HUES6 (cell line): ENCODE data around the gene WDR87.

Source experiments
- H3K27ac ChIP-seq: 2 replicates; pipeline ENCODE4 v1.7.0; 2013; ENCODE audit warnings: low read depth, mild to moderate bottlenecking, low read length, inconsistent platforms
- H3K27me3 ChIP-seq: 2 replicates; pipeline ENCODE4 v1.6.1; 2013; ENCODE audit warnings: low read length; ENCODE audit not compliant: control insufficient read depth, insufficient read depth
- H3K36me3 ChIP-seq: 2 replicates; pipeline ENCODE4 v1.6.1; 2013; ENCODE audit warnings: low read length; ENCODE audit not compliant: control insufficient read depth, insufficient read depth
- H3K4me1 ChIP-seq: 2 replicates; pipeline ENCODE4 v1.6.1; 2013; ENCODE audit warnings: low read length; ENCODE audit not compliant: control insufficient read depth, insufficient read depth
- H3K4me3 ChIP-seq: 2 replicates; pipeline ENCODE4 v1.5.1; 2013; ENCODE audit warnings: low read depth, low read length
- H3K9ac ChIP-seq: one replicate; pipeline ENCODE4 v1.6.1; 2013; ENCODE audit warnings: mild to moderate bottlenecking, low read length
- H3K9me3 ChIP-seq: 2 replicates; pipeline ENCODE4 v1.6.1; 2013; ENCODE audit warnings: low read depth, low read length; ENCODE audit not compliant: control insufficient read depth, insufficient read depth

The WDR87 gene

DNA sequence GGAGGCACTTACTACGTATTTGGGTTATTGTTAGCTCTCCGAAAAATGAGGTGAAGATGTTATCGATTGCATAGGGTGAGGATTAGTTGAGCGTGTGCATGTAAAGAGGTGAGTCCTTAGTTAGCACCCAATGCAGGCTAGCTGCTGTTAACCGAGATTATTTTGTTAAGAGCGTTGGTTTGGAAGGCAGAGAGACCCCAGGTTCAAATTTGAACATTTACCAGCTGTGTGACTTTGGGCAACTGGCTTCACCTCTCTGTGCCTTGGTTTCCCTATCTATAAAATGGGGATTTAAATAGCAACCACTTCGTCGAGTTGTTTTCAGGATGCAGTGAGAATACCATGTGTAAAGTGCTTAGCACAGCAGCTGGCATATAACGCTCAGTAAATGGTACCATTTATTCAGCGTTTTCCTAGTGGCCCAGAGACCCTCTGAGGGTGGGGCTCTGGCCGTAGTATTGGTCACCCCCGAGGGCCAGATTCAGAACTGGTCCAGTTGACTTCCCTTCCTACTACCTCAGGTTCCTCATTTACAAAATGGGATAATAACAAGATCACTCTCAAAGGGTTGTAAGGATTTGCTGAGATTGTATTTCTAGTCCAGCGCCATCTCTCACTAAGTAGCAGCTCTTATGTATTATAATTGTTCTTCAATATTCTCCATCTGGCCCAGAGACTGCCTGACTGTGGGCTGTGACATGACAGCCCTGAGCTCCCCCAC, 1.5 kb upstream of the WDR87 start:
- no peaks in the 10 kb centered on the region for H3K27me3 ChIP-seq
- H3K9ac ChIP-seq, result peak overlapping the region; percentile 76
- peaks cover 24% of the 10 kb centered on the region for H3K4me1 ChIP-seq
- no peaks in the 10 kb centered on the region for H3K36me3 ChIP-seq
- no peaks in the 10 kb centered on the region for H3K9me3 ChIP-seq
- H3K27ac ChIP-seq, result no peak overlapping the region
- peak overlapping the region; percentile 94 for H3K4me3 ChIP-seq

DNA sequence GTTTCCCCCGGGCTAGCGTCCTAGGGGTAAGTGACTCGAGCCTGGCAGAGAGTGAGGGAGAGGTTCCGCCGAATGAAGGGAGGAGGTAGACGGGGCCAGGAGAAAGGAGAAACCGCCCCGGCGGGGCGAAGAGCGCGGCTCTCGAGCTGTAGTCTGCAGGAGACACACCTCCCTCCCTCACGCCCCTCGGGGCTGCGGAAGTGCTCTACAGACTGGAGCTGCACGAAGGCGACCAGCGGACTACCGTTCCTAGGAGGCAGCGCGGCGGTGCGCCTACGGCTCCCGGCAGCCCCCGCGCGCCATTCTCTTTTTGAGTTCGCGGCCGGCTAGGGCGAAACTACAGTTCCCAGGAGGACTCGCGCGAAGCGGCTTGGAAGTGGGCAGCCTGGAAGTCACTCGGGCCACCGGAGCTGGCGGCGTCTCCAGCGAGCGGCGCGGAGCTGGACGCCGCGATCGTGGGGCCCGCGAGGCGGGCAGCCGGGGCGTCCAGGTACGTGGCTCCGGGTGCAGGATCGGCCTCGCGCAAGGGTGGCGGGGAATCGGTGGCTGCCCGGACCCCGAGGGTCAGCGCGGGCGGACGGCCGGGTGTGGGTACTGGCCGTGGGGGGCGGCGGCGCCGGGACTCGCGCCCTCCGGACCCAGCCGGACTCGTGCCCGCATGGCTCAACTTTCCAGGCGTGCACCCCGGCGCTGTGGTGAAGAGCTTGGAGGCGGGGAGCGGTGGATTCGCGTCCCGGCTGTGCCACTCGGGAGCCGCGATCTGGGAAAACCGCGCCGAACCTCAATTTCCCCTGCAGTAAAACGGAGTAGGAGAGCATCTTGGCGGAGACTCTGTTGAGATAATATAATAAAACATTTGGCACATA, 708 bp upstream of the WDR87 start, which contains the start of gene SIPA1L3:
Gene SIPA1L3, plus strand, starts transcription at position 340 of the 866 bp plus-strand sequence. CDS start 174,358 bp downstream, outside the sequence.
- H3K27ac ChIP-seq, result peak within 1 kb of the TSS; percentile 57
- peaks cover 24% of the 10 kb centered on the region for H3K4me1 ChIP-seq
- peak within 1 kb of the TSS; percentile 79 for H3K9ac ChIP-seq
- H3K4me3 ChIP-seq, result peak within 1 kb of the TSS; percentile 94
- H3K36me3 ChIP-seq, result no peaks in the 10 kb centered on the region
- H3K27me3 ChIP-seq, result no peaks in the 10 kb centered on the region
- no peaks in the 10 kb centered on the region for H3K9me3 ChIP-seq

DNA sequence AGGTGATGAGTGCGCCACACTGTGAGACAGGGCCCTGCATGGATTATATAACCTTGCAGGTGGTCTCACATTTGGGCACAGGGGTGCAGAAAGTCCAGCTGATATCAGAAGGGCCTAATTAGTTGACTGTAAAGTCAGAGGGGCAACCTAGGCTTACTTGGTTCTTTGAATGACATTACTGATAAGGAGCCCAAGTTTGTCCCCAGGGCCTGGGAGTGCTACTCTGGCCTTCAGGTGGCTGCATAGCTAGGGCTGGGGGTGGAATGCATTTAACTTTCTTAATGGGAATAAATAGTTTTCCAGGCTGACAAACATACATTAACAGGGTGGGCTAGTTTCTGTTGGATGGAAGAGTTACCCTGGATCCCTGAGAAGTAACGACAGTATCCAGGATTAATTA, 3.3 kb downstream of the WDR87 start:
- no peaks in the 10 kb centered on the region for H3K36me3 ChIP-seq
- H3K4me3 ChIP-seq, result no peak overlapping the region
- H3K27me3 ChIP-seq, result no peaks in the 10 kb centered on the region
- H3K9me3 ChIP-seq, result no peaks in the 10 kb centered on the region
- no peak overlapping the region for H3K9ac ChIP-seq
- no peak overlapping the region for H3K27ac ChIP-seq
- peaks cover 12% of the 10 kb centered on the region for H3K4me1 ChIP-seq

DNA sequence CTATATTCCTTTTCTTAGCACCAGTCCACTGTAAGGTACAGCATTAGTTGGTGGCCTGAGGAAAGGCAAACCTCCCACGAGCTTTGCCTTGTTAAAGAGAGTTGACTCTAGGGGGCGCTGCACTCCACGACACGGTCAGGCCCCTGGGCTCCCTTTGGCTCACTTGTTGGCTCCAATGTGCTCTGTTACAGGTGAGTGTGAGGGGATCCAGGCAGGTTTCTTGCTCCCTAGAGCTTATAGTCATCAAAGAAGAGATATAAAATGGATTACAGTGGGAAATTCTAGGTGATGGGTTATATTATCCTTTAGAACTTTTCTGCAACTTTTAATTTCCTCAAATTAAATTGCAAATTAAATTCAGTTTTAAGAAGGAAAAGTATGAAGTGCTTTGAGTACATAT, 3.7 kb downstream of the WDR87 start:
- H3K27me3 ChIP-seq, result no peaks in the 10 kb centered on the region
- H3K9me3 ChIP-seq, result no peaks in the 10 kb centered on the region
- H3K27ac ChIP-seq, result no peak overlapping the region

DNA sequence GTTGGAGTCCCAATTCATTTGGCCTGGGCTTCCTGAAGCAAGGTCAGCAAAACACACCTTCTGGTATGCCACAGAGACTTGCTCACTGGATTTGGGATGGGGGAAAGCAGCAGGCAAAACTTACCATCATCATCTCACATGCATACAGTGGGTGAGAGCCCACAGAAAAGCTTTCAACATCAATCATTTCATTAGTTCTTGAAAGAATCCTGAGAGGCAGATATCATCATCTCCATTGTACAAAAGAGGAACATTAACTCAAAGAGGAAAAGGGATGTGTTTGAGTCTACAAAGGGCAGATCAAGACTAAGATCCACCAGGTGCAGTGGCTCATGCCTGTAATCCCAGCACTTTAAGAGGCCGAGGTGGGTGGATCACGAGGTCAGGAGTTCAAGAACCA, 6.4 kb downstream of the WDR87 start:
- H3K4me3 ChIP-seq, result no peak overlapping the region
- H3K27ac ChIP-seq, result no peak overlapping the region
- H3K27me3 ChIP-seq, result no peaks in the 10 kb centered on the region
- H3K36me3 ChIP-seq, result no peaks in the 10 kb centered on the region
- no peak overlapping the region for H3K9ac ChIP-seq
- no peaks in the 10 kb centered on the region for H3K9me3 ChIP-seq
- H3K4me1 ChIP-seq, result no peaks in the 10 kb centered on the region

More for the DNA sequence above, 3.7 kb downstream of the WDR87 start:
- Histone ChIP-seq H3K4me3 (no peak overlapping the region), H3K4me1 (peaks cover 7% of the 10 kb centered on the region), H3K36me3 (no peaks in the 10 kb centered on the region), H3K9ac (no peak overlapping the region)

DNA sequence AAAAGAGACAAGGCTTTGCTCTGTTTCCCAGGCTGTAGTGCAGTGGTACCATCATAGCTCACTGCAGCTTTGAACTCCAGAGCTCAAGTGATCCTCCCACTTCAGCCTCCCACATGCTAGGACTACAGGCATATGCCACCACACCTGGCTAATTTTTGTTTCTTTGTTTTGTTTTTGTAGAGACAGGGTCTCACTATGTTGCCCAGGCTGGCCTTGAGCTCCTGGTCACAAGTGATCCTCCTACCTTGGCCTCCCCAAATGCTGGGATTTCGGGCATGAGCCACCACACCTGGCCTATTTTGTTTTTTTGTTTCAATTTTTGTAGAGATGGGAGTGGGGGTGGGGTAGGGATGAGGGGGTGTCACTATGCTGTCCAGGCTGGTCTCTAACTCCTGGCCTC, 6.9 kb downstream of the WDR87 start:
- no peaks in the 10 kb centered on the region for H3K36me3 ChIP-seq
- H3K4me1 ChIP-seq, result no peaks in the 10 kb centered on the region
- no peaks in the 10 kb centered on the region for H3K27me3 ChIP-seq
- no peak overlapping the region for H3K27ac ChIP-seq
- H3K9me3 ChIP-seq, result no peaks in the 10 kb centered on the region
- H3K4me3 ChIP-seq, result no peak overlapping the region
- no peak overlapping the region for H3K9ac ChIP-seq

DNA sequence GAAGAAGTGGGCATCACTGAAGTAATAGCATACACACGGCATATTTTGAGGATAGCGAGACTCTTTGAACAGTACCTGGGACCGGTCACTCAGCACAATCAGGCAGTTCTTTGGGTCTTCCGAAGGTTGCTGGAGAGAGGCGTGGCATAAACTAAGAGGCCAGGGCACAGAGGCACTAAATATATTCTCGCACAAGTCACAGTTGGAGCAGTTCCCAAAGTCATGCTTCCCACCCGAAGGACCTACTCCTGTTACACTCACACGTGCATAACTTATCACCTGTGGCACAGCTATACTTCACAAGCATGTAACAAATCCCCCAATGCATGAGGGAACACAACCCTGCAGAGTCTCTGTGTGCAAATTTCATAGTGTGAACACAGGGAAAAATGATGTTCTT, 10.2 kb downstream of the WDR87 start:
- Histone ChIP-seq H3K9ac (peak overlapping the region; percentile 19), H3K27ac (no peak overlapping the region), H3K36me3 (no peaks in the 10 kb centered on the region), H3K27me3 (peaks cover 7% of the 10 kb centered on the region; the same call in 1 of the 2 replicates), H3K9me3 (no peaks in the 10 kb centered on the region), H3K4me3 (no peak overlapping the region), H3K4me1 (no peaks in the 10 kb centered on the region)

DNA sequence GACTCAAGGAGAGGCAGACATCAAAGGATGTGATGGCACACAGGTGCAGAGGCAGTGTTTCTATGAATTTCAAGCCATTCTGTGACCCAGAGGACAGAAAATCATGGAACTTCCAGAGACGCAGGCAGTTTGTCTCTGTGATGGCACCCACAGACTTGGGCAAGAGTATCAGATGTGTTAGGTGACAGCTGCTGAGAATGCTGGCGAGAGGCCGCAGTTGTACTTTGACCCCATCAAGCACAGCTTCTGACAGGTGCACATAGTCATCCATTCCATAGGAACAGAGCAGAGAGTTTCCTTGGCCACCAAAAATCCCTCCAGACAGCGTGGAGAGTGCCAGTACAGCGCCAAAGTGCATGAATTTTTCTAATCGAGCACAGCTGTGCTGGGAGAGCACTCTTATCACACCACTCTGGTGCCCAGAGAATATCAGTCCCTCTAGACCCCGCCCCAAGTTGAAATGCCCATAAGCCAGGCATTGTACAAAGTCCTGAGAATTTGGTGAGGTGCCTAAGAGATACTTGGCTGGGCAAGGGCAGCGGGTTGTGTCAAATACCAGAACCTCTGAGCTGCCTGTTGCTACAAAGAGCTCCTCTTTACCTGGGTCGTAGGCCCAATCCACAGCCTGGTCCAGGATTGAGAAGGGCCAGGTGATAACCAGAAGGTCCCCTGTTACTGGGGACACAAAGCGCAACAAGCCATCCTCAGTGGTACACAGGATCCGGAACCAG, 12.4 kb downstream of the WDR87 start:
- Histone ChIP-seq H3K27ac (no peak overlapping the region), H3K4me3 (no peak overlapping the region), H3K36me3 (no peaks in the 10 kb centered on the region), H3K27me3 (peaks cover 11% of the 10 kb centered on the region), H3K4me1 (no peaks in the 10 kb centered on the region), H3K9ac (no peak overlapping the region), H3K9me3 (no peaks in the 10 kb centered on the region)

DNA sequence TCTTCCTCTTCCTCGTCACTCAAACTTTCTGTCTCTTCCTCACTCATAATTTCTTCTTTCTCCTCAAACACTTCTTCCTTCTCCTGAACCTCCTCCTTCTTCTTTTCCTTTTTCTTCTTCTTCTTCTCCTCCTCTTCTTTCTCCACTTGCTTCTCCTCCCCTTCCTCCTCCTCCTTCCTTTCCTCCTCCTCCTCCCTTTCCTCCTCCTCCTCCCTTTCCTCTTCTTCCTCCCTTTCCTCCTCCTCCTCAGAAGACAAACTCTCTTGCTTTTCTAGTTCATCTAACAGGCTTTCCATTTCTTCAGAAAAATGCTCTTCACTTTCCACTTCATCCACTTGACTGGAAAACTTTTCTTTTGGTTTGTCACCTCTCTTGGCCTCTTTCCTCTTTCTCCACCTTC, 19.8 kb downstream of the WDR87 start:
- H3K27ac ChIP-seq, result no peak overlapping the region
- H3K4me1 ChIP-seq, result no peaks in the 10 kb centered on the region
- peaks cover 21% of the 10 kb centered on the region for H3K27me3 ChIP-seq
- no peak overlapping the region for H3K9ac ChIP-seq
- peaks cover 20% of the 10 kb centered on the region for H3K9me3 ChIP-seq
- no peak overlapping the region for H3K4me3 ChIP-seq
- no peaks in the 10 kb centered on the region for H3K36me3 ChIP-seq

DNA sequence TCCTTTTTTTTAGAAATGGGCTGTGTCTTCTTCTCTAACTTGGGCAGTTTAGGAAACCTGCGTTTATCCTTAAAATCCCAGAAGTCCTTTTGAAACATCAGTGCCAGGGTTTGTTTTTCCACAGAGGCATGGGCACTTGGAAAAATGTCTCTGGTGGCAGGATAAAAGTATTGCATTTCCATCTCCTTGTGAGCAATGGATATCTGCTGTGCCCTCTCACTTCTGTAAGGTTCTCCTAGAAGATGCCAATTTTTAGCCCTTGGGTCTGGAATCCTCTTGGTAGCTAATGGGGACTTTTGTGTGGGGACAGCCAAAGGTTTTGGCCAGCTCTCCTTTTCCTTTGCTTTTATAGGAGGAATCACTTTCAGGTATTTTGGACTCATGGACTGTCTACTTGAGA, 21.0 kb downstream of the WDR87 start:
- H3K27ac ChIP-seq, result no peak overlapping the region
- H3K27me3 ChIP-seq, result peaks cover 21% of the 10 kb centered on the region
- no peak overlapping the region for H3K9ac ChIP-seq
- no peak overlapping the region for H3K4me3 ChIP-seq
- H3K36me3 ChIP-seq, result no peaks in the 10 kb centered on the region
- peaks cover 22% of the 10 kb centered on the region for H3K9me3 ChIP-seq
- no peaks in the 10 kb centered on the region for H3K4me1 ChIP-seq
